Activated naive CD4-positive, alpha-beta T cell (primary cell): ENCODE data around the gene MAP7D2.
A peak's percentile ranks its signal among the peaks of the same experiment; 100 is the strongest.
"Not testable (repeated sequence)": the region's sequence is repeated elsewhere in the genome, so short reads cannot be mapped to it uniquely, and the experiment has no call there.

Experiments used
- DNase-seq, 4 experiments: peaks; one replicate each; lab custom pipeline; 2025; lab: John Stamatoyannopoulos, UW

MAP7D2 gene

DNA sequence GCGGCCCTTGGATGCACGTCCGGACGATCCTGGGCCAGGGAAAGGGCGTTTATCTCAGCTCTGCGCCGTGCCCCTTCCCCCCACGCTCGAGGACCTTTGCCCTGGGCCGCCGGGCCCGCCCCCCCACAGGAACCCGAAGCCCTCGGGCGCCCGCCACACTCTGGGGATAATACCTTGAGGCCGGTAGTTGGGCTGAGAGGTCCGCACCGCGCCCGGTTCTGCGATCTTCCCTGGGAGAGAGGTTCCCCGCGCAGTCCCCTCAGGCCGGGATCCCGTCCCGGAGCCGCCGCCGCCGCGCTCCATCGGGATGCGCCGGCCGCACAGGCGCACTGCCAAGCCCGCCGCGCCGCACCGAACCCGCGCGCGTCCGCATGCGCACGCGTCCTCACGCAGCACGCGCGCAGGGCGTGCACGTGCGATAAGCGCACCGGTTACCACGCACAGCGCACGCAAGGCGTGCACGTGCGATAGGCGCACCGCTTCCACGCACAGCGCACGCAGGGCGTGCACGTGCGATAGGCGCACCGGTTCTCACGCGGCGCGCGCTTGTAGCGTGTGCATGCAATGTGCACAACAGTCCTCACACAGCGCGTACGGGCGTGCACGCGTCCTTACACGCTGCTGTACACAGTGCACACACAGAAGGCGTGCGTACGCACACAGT is at the start of gene MAP7D2:
MAP7D2 (minus strand) TSS at position 331 of the 664 bp plus-strand sequence; CDS start at position 303, 28 bp downstream.
- DNase-seq, result no peak

DNA sequence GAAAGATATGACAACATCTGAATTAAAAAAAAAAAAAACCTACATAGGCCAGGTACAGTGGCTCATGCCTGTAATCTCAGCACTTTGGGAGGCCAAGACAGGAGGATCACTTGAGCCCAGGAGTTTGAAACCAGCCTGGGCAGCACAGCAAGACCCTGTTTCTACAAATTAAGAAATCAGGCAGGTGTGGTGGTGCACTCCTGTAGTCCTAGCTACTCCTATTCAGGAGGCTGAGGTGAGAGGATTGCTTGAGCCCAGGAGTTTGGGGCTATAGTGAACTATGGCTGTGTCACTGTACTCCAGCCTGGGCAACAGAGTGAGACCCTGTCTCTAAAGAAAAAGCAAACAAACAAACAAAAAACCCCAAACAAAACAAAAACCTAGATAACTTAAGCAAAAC is 45.8 kb upstream of the MAP7D2 start:
- not testable (repeated sequence) for DNase-seq

DNA sequence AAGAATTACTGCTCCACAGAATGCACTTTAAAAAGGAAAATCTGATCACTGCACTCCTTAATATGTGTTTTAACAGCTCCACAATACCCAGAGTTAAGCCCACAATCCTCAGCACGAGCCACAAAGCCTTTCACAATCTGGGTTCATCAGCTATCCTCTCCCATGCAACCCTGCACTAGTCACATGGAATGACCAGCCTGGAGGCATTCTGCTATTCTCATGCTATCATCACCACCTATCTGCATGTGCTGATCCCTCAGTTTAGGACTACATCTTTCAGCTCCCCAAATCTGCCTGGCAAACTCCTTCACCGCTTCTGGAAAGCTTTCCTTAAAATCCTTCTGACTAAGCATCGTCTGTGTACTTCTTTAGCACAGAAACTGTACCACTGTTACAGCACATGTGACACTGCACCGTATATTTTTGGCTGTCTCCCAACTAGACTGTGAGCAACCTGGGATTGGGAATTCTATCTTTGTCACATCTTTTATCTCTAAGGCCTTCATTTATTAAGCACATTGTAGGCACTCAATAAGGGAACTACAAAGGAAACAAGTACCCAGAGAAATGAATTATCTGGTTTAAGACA is 43.2 kb upstream of the MAP7D2 start:
- no peak for DNase-seq

DNA sequence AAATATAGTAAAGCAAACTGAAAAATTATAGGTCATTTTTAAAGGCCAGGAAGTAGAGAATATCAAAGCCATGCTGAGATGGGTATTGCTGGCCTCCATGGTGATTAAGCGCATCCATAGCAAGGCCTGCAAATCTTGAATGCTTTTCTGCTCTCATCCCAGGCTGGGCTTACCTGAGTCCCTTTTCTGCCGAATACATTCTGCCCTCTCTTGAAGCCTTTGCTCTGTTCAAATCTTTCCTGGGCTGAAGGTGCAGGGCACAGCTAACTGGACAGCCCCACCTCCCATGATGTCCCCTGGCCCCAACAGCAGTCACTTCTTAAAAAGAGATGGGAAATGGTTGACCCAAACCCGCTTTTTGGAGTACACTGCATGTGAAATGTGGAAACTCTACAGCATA is 35.0 kb upstream of the MAP7D2 start:
- no peak for DNase-seq

DNA sequence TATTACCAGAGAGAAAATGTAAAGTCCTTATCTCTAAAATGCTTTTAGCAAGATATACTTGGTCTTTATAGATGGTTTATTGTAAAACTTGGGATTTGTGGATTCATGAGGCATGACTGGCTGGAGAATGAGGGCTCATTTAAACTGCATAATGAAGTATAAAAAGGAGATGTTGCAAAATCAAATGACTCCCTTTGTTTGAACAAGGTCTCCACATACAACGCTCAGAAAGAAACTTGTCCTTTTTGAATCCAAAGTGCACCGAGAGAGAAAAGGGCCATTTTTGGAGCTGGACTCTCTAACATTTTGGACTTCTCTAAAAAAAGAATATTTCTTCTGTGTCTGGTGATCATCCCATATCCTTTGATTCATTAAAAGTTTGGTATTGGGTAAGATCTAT is 32.6 kb upstream of the MAP7D2 start:
- no peak for DNase-seq

DNA sequence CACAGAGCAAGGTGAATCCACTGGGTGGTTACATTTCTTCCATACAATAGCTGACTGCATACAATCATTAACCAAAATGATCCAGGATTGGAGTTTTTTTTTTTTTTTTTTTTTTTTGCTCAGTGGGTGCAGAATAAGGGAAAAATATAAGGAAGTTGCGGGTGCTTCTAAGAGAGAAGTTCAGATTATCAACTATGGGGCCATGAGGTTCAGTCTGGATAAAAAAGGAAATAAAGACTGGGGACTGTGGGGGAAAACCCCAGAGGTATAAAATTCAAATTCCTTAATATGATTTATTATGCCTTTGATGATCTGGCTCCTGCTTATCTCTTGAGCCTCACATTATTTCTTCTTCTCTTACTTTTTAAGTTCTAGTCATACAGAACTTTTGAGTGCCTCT is 30.9 kb upstream of the MAP7D2 start:
- no peak for DNase-seq

DNA sequence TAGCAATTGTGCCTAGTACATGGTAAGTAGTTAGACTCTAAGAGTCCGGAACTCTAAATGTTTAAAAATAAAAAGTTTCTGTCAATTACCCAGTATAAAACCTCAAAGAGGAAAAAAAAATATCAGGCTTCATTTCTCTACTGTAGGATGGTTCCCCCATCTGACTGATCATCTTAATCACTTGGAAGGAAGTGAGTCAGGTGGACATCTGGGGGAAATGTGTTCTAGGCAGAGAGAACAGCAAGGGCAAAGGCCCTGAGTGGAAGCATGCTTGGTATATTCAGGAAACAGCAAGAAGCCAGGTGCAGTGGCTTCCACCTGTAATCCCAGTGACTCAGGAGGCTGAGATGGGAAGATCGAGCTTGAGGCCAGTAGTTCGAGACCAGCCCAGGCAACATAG is 27.8 kb upstream of the MAP7D2 start:
- DNase-seq, result no peak

DNA sequence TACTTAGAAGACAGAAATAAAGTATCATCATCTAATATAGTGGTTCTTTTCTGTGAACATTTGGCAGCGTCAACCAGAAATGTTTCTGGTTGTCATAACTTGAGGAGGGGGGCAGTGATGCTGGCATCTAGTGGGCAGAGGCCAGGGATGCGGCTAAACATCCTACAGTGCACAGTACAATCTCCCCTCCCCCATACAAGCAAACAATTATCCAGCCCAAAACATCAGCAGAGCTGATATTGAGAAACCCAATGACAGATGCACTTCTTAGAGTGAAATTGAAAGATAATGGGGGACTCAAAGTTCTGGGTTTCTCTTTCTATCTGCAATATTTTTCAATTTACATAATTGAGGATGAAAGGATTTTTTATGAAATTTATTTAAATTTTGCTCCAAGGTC is 26.9 kb upstream of the MAP7D2 start:
- no peak for DNase-seq

DNA sequence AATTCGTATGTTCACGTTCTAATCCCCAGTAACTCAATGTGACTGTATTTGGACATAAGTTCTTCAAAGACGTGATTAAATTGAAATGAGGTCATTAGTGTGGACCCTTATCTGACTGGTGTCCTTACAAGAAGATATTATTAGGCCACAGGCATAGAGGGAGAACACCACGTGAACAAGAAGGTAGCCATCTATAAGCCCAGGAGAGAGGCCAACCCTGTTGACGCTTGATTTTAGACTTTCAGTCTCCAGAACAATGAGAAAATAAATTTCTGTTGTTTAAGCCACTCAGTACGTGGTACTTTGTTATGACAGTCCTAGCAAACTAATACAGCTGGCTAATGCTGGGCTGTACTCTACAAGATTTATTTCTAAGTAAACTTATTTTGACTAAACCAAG is 26.4 kb upstream of the MAP7D2 start:
- DNase-seq, result no peak

DNA sequence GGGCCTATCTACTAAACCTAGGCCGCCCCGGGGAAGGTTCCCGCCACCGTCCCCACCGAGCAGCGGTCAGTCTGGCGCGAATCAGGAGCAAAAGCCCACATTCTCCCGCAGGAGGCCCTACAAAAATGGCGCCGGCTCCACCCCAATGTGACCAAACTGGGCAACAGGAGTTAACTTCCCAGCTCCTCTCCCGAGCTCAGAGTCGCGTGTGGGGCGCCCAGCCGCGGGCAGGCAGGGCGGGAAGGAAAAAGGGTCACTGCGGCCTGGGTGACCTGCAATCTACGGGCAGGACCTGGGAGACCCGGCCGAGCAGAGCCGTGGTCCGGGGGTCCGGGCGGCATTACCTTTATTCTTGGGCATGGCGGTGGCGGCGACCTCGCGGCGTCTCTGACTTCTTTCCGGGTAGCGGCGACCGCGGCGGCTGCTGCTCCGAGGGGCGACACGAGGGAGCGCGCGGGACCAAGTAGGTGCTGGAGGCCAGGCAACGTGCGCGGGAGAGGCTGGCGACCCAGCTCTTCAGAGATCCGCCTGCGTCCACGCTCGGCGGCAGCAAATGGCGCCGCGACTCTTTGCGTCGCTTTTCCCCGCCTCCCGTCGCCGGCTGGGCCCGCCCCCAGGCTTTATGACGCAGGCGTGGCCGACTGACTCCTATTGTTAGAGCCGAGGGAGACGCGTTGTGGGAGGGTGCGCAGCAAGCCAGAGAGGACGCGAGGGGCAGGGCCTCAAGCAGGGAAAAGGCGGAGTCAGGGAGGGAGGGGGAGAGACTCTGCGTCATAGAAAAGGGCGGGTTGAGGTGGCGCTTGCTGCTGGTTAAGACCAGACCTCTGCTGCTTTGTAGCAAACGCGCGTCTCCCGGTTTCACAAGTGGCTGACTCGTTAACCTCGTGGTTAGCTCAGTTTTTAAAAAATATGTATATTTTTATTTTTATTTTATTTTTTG is 24.8 kb upstream of the MAP7D2 start, which contains the start of gene EIF1AX:
EIF1AX (minus strand) TSS at position 558 of the 940 bp plus-strand sequence; CDS start at position 360, 198 bp downstream.
- DNase-seq, result peak; percentile 76 to 99 (median 89)

DNA sequence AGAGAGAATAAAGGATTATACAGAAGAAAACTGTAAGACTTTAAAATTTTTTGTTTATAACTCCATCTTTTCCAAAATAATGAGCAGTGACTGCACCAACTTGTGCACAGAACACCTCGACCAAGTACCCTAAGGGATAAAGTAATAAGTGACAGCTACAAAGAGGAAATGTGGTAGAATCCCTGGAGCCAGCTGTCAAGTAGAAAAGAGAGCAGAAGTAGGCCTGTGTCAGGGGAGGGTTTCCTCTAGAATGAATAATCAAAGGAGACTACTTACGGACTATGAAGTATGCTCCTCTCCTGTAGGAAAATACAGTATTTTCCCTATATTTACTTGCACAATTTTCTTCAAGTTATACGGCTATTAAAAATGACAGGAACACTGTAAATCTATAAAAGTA is 23.7 kb upstream of the MAP7D2 start:
- no peak for DNase-seq

DNA sequence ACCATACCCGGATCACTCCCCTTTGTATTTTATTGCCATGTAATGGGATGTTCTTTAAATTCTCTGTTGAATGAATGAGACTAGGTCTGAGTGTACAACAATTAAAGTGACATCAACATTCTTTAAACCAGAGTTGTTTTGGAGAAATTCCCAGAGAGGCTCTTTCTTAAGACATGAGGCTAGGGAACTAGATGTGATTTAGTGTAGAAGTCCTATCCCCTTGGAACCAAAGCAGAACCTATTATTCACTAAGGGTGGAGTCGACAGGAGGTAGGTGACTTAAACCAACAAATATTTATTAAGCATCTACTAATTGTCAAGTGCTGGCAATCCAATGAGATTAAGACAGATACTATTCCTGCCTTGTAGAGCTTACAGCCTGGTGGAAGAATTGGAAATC is 23.3 kb upstream of the MAP7D2 start:
- no peak for DNase-seq

DNA sequence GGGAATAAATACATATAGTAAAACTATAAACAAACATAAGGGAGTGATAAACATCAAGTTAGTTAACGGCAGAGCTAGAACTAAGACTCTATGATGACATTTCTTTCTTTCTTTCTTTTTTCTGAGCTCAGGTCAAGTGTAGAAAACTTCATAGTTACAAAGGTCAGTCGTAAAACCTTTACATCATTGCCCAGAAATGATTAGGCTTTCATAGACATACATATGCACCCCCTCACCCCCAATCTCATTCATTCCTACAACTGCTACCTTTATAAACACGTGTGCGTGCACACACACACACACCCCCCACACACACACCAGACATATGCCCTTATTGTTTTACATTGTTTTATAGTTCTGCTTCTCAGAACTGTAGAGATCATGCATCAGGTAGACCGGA is 19.2 kb upstream of the MAP7D2 start:
- no peak for DNase-seq

DNA sequence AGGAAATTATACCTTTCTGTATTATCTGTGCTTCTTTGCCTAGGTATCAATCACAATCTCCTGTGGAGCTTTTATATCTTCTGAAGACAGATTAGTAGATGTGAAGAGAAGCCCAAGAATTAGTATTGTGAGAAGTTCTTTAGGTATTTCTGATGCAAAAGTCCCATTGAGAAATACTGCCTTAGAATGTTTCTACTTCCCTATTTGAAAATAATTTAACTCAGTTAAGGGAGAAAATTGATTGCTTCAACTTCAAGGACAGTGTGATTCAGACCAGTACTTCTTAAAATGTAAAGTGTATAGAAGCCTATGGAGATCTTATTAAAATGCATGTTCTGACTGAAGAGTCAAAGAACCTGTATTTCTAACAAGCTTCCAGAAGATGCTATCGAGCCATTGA is 16.0 kb upstream of the MAP7D2 start:
- no peak for DNase-seq

DNA sequence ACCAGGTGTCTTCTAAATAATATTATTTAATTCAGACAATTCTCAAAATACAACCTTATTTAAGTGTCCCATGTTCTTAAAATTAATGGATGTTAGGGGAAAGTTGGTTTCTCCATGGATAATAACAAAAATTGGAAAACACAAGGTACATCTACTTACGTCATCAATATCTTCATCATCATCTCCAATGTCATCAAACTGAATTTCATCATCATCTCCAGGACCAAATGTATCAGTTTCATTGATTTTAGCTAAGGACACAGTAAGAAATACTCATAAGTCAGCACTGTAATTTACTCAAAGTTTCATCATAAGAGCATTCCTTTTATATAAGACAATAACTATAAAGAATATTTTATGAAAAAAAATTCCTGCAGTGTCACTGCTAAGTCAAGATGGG is 13.7 kb upstream of the MAP7D2 start:
- DNase-seq, result no peak

DNA sequence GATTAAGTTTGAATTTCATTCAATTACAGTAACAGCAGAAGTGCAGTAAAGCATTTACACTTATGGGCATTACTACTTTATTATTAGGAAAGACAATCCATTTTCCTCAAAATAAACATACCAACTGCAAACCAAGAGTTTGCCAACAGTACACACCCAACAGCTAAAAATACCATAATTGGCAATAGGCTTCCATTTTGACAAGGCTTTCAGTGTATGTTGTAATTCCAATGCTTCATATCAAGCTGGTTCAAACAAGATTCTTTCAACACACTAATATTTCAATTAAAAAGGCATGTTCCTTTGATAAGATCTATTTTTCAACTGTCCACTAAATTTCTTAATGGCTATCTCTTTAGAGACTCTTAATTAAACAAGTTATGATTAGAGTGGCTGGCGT is 12.8 kb upstream of the MAP7D2 start:
- no peak for DNase-seq

DNA sequence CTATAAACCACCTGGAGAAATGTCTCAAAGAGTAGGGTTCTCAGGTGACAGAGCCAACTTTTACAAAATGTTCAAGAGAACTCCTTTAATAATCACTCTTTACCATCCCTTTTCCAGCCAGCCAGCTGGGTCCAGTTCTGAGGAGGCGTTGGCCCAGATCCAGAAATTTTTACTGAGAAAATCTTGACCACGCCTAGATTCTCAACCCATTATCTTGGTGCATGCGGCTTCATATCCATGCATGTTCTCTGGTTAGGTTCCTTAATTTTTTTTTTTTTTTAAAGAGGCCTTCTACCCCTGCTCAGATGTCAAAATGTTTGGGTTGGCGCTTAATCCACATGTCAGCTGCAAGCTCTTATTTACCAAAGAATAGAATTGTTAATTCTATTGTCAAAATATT is 12.0 kb upstream of the MAP7D2 start:
- no peak for DNase-seq

DNA sequence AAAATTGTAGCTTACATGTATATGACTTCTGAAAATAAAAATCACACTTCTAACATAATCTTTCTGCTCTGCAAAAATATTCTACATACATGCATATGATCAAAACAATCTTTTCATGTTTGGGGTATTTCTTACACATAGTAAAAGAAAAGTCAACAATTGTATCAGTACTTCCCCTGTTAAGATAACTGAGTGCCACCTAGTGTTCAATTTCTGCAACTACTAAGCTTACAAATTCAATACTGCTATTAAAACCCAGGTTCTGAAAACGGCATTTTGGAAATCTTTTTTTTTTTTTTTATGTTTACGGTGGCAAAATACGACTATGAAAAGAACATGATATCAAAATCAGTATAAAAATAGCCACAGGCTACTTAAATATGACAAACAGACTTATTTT is 10.7 kb upstream of the MAP7D2 start:
- DNase-seq, result not testable (repeated sequence)

DNA sequence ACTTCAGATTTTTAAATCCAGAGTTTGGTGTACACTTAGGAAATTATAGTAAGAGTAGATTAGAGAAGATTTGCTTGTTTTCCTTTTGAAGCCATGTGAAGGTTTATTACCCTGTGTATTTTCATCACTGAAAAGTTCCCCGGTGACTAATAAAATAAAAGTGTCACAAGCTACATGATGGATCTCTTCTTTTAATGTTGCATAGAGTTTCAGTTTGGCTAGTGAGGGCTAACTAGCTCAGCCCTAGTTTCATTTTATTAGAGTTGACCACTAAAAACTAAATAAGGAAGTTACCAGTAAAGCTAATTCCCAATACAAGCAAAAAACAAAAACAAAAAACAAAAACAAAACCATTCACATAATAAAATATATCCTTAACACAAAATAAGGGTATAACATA is 10.1 kb upstream of the MAP7D2 start:
- not testable (repeated sequence) for DNase-seq

DNA sequence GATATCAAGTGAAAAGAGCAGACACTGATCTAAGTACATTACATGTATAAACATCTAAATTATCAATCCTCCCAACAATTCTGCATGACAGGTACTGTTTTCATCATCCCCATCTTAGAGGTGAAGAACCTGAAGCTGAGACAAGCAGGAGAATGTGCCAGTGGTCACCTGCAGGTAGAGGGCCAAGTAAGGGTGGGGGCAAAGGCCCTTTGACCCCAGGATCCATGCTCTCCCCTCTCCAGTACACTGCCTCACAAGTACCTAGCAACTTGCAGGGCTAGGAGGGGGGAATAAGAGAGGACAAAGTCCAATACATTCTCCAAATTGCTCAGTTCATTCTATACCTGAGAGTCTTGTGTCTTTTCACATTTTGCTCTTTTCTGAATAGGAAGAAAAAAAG is 8.3 kb upstream of the MAP7D2 start:
- no peak for DNase-seq

DNA sequence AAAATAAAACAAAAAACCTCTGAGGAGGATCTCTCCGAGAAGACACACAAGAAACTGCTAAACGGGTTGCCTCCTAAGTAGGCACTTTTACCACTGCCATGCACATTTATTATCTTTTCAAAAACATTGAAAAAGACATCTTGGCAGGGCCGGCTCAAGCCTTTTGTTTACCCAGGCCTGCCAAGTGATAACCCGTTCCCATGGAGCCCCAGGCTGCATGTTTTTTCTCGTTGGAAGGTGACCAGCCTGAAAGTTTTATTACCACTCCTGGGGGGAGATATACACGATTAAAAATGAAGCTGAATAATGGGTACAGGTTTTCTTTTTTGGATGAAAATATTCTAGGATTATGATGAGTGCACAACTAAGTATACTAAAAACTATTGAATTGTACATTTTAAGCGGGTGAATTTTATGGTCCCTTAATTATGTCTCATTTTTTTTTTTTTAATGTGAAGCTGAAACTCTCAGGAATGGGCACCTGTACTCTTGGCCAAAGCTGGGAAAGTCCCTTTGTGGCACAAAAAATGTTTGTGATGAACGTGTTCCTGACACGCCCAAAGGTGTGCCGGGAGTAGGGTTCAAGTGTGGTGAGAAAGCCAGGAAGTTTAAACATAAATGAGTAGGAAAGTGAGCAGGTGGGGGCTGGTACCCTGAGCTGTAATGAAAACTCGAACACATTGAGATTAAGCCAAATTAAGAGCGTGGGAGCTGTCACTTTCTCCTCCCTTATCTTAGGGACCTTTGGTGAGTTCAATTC is 1.5 kb upstream of the MAP7D2 start:
- DNase-seq, result no peak

DNA sequence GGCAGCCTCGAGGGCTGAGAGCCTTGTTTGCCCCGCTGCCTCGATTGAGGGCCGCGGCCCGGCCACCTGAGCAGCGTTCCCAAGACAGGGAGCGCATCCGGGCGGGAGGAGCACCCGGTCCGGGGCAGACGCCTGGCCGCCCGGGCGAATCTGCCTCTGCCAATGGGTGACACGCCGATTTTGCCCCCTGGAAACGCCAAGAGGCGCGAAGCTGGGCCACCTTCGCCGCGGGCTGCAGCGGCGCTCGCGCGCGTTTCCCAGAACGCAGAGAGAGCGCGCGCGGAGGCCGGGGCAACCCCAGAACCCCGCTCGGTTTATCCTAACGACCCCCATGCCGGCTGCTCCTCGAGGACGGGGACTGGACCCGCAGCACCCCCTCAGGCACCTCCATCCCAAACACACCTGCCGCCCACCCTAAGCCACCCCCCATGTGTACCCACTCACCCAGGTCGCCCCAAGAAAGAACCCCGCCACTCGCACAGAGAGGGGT is 575 bp downstream of the MAP7D2 start:
- no peak for DNase-seq
